Neuron (in vitro differentiated cells): Measurements from ENCODE around the gene EEFSEC.

Source experiments
- H2AFZ ChIP-seq: one replicate; pipeline ENCODE4 v1.6.1; 2013; ENCODE audit warnings: low read depth, mild to moderate bottlenecking, inconsistent platforms, low read length, moderate library complexity
- H3K27me3 ChIP-seq: one replicate; pipeline ENCODE4 v1.6.1; 2013; ENCODE audit warnings: low read length; ENCODE audit not compliant: insufficient read depth
- H3K36me3 ChIP-seq: one replicate; pipeline ENCODE4 v1.6.1; 2013; ENCODE audit warnings: low read length; ENCODE audit not compliant: insufficient read depth
- H3K4me1 ChIP-seq: one replicate; pipeline ENCODE4 v1.6.1; 2013; ENCODE audit warnings: low read length; ENCODE audit not compliant: insufficient read depth
- H3K4me3 ChIP-seq: 2 replicates; pipeline ENCODE4 v1.5.1; 2013; ENCODE audit warnings: mild to moderate bottlenecking, low read length, moderate library complexity
- H3K9me3 ChIP-seq: one replicate; pipeline ENCODE4 v1.6.1; 2013; ENCODE audit warnings: low read length

The EEFSEC gene

DNA sequence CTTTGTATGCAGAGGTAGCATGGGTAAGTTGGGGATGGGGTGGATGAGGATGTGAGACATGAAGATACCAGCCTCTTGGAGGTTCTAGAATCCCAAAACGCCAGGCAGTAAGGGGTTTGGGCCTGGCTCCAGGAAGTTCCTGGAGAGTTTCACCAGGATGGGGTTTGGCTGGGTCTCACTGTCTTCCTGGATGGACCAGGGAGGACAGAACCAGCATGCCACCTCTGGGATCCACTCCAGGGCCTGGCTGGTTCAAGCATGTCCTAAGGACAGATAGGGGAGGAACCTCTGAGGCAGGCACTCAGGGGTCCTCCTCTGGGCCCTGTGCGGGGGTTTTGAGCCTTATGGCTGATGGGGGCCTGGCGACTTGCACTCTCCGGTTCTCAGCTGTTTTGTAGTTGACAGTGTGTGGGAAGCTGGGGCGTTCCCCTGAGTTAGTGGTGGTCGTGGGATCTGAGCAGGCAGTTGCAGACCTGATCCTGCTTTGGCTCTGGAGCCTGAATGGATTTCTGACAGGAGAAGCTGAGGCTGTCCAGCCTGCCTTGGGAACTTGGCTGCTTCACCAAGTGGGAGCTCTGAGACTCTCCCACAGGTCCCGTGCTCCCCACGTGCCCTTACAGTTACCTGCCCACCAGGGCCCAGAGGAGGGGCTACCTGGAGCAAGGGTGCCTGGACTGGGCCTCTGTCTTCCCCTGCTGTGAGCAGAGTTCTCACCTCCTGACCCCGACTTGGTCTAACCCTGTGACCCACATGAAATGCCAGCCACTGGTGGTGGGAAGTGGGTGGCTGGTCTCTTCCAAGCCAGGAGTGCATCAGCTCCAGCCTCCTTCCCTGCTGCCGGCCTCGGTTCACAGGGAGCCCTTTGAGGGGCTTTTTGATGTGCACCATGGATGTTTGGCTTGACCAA lies 128.4 kb downstream of the EEFSEC start:
- no peak overlapping the region for H2AFZ ChIP-seq
- H3K4me1 ChIP-seq: peaks cover 30% of the 10 kb centered on the region
- H3K27me3 ChIP-seq: no peaks in the 10 kb centered on the region
- no peaks in the 10 kb centered on the region for H3K36me3 ChIP-seq
- H3K9me3 ChIP-seq: no peaks in the 10 kb centered on the region
- H3K4me3 ChIP-seq: no peak overlapping the region

DNA sequence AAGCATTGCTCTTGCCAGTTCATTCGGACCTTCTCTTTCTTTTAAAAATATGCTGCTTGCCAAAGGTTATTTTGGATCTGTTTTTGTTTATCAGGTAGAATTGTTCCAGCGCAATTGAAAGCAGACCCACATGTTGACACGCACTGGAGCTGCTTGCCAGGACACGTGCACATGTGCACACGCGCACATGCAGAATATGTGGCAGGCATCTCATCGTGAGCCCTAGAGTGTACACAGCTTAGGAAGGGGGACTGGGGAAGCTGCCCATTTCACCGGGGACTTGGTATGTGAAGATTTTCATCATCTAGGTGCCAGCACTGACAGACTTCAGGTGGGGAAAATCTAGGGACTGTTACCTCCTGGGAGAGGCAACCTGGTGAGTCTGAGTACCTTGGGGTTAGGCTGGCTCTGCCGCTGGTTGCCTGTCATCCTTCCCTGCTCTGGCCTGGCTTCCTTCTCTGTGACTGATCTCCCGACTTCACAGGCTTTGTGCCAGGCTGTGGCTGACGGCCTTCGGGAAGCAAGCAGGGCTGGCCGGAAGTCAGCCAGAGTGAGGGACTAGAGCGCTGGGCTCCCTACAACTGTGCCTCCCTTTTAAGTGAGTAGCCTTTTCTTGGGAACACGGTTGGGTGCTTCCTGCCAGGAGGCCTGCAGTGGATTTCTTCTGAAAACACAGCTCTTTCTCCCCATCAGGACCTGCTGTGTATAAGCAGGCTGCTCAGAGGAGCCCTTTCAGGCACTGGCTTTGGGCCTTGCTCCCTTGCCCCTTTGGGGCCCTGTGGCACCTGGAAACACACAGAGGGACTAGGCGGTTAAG lies 129.3 kb downstream of the EEFSEC start:
- no peaks in the 10 kb centered on the region for H3K36me3 ChIP-seq
- H3K27me3 ChIP-seq: no peaks in the 10 kb centered on the region
- no peak overlapping the region for H2AFZ ChIP-seq
- H3K9me3 ChIP-seq: no peaks in the 10 kb centered on the region
- peaks cover 30% of the 10 kb centered on the region for H3K4me1 ChIP-seq
- H3K4me3 ChIP-seq: no peak overlapping the region

DNA sequence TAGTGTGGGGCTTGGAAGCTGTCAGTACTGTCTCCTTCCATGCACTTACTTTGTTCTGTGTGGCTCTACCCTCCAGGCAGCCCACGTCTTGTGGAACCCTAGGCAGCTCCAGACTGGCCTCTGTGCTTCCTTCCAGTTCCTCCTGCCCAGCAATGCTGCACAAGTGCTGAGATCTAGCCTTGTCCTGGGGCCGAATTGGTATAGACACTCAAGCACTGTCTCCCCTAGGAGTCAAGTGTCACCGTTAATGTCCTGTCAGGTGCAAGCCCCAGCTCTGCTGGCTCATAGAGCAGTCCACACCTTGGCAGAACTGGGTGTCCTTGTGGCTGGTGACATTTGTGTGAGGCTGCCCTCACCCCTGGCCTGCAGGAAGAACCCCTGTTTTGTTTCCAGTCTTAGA lies 130.1 kb downstream of the EEFSEC start:
- H3K4me3 ChIP-seq: no peak overlapping the region
- peaks cover 27% of the 10 kb centered on the region for H3K4me1 ChIP-seq
- H3K36me3 ChIP-seq: no peaks in the 10 kb centered on the region
- no peaks in the 10 kb centered on the region for H3K9me3 ChIP-seq
- no peaks in the 10 kb centered on the region for H3K27me3 ChIP-seq
- H2AFZ ChIP-seq: no peak overlapping the region

DNA sequence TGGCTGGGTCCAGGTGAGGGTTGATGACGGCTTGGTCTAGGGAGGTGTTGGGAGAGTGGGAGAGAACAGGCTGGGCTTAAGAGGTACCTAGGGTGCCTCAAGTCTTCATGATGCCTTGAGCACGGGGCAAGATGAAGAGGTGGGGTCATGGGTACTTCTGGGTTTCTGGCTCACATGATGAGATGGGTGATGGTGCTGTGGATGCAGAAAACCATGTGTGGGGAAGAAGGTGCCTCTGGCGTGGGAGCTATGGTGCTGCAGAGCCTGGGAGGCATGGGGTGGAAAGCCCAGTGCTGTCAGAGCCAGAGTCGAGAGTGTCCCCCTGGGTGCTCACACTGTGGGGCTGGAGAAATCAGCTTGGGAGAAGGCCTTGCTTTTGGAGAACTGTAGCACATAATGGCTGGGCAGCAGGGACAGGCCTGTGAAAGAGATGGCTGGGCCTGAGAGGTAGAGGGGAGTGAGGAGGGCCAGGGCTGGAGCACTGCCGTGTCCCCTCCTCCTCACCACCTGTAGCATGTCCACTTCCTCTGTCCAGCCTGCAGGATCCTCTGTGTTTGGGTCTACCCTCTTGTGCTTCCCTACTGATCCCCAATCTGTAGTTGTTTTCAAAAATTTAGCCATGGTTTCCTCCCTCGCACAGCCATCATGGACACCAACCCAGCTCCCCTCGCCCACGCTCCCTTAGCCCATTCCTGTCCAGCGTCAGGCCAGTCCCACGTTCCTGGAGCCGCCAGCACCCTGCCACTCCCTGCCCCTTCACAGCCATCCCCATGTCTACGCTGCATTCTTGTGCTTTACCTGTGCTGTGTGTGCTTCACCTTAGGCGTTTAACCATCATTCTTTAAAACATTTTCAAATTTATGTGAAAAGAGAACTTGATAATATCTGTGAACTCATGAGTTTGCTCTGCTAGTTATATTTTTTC lies 132.0 kb downstream of the EEFSEC start:
- H3K4me1 ChIP-seq: peaks cover 8% of the 10 kb centered on the region
- no peak overlapping the region for H3K4me3 ChIP-seq
- no peaks in the 10 kb centered on the region for H3K36me3 ChIP-seq
- H2AFZ ChIP-seq: no peak overlapping the region
- H3K9me3 ChIP-seq: no peaks in the 10 kb centered on the region
- H3K27me3 ChIP-seq: no peaks in the 10 kb centered on the region

DNA sequence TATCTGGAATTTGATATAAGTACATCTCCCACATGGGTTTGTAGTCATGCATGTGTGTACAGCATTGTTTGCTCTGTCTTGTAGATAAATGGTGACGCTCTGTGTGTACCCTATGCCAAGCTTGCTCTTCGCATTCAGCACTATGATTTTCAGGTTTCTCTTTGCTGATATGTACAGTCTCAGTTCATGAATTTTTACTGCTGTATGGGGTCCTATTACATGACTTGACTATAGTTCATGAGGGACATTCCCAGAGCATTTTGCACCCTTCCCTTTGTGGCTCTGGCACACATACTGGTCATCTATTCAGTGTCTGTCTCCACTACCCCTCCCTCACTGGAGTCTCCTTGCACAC lies 132.7 kb downstream of the EEFSEC start:
- Histone ChIP-seq H3K27me3 (no peaks in the 10 kb centered on the region), H3K4me1 (peaks cover 2% of the 10 kb centered on the region), H3K9me3 (no peaks in the 10 kb centered on the region), H3K4me3 (no peak overlapping the region), H2AFZ (no peak overlapping the region), H3K36me3 (no peaks in the 10 kb centered on the region)

DNA sequence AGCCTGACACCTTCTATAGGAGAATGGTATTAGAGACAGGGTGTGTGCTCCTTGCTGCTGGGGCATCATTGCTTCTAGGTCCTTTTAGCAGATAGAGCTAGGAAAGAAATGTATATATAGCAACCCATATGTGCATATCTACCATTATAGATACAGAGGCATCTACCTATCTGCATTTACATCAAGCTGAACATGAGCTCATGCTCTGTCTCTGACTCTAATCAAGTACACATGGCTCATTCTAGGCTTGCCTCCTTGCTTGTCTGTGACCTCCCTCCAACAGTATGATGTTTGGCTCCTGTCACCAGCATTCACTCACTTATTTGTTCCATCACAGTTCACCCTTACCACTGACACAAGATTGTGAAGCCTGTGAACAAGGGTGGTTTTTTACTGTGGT lies 133.4 kb downstream of the EEFSEC start:
- Histone ChIP-seq H3K9me3 (no peaks in the 10 kb centered on the region), H3K27me3 (no peaks in the 10 kb centered on the region), H3K36me3 (no peaks in the 10 kb centered on the region), H3K4me1 (no peaks in the 10 kb centered on the region), H2AFZ (no peak overlapping the region), H3K4me3 (no peak overlapping the region)

DNA sequence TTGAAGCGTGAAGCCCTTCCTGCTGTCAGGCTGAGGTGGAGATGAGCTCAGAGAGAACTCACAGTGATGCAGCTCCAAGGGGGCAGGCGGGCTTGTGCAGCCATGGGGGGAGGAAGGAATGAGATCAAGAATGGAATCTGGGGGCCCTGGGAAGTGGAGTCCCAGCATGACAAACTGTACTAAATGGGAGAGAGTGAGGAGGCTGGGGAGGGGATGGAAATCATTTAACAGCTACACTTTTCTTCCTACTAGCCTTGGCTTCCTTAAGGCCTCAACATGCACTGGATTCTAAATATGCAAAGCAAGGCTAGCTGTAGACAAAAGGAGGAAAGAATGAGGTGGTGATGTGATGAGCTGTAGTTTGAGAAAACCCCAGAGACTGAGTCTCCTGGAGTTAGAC lies 133.9 kb downstream of the EEFSEC start:
- H3K9me3 ChIP-seq: no peaks in the 10 kb centered on the region
- no peak overlapping the region for H3K4me3 ChIP-seq
- no peaks in the 10 kb centered on the region for H3K27me3 ChIP-seq
- no peaks in the 10 kb centered on the region for H3K4me1 ChIP-seq
- H3K36me3 ChIP-seq: no peaks in the 10 kb centered on the region
- H2AFZ ChIP-seq: no peak overlapping the region

DNA sequence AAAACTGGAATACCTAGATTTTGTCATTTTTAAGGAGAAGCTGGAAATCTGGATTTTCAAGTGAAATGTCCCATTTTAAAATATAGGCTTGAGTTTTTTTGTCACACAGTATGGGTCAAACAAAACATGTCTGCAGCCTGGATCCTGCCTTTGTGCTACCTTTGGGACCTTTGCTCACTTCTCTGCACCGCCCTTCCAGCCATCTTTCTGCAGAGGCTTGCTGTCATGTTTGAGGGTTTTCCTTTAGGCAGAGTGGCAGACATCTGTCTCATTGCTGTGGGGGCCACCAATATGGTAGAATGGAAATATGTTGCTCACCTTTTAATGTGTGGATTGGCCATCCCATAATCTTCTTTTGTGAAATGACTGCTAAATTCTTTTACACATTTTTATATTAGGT lies 136.3 kb downstream of the EEFSEC start:
- Histone ChIP-seq H3K4me1 (no peaks in the 10 kb centered on the region), H3K27me3 (no peaks in the 10 kb centered on the region), H3K4me3 (no peak overlapping the region), H2AFZ (no peak overlapping the region), H3K36me3 (no peaks in the 10 kb centered on the region), H3K9me3 (no peaks in the 10 kb centered on the region)

DNA sequence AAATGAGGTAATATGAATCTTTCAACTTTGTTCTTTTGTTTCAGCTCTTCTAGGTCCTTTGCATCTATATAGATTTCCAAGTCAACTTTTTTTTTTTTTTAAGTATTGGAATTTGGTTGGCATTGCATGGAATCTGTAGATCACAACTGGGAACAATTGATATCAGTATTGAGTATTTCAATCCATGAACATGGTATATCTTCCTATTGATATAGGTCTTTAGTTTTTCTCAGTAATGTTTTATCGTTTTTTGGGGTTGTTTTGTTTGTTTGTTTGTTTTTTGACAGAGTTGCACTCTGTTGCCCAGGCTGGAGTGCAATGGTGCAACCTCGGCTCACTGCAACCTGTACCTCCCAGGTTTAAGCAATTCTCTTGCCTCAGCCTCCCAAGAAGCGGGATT lies 137.2 kb downstream of the EEFSEC start:
- Histone ChIP-seq H3K27me3 (no peaks in the 10 kb centered on the region), H3K36me3 (no peaks in the 10 kb centered on the region), H3K9me3 (no peaks in the 10 kb centered on the region), H2AFZ (no peak overlapping the region), H3K4me1 (no peaks in the 10 kb centered on the region), H3K4me3 (no peak overlapping the region)

DNA sequence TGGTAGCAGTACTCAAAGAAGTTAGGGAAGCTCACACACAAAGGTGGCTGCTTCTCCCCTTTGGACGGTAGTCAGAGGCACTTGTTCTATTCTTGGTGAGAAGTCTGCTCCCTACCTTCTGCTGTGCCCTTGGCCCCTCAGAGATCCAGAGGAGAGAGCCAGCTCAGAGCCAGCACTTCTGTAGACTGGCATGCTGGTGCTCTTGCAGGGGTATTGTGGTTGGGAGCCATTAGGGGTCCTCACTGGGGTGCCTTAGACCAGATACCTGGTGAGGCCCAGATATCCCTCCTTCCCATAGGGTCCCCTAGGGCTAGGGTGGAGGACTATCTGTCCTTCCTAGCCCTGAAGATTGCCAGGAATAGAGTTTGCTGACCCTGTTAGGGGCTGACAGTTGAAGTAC lies 140.6 kb downstream of the EEFSEC start:
- H3K9me3 ChIP-seq: no peaks in the 10 kb centered on the region
- H3K4me3 ChIP-seq: no peak overlapping the region
- H3K4me1 ChIP-seq: no peaks in the 10 kb centered on the region
- H3K27me3 ChIP-seq: no peaks in the 10 kb centered on the region
- H2AFZ ChIP-seq: no peak overlapping the region
- no peaks in the 10 kb centered on the region for H3K36me3 ChIP-seq

DNA sequence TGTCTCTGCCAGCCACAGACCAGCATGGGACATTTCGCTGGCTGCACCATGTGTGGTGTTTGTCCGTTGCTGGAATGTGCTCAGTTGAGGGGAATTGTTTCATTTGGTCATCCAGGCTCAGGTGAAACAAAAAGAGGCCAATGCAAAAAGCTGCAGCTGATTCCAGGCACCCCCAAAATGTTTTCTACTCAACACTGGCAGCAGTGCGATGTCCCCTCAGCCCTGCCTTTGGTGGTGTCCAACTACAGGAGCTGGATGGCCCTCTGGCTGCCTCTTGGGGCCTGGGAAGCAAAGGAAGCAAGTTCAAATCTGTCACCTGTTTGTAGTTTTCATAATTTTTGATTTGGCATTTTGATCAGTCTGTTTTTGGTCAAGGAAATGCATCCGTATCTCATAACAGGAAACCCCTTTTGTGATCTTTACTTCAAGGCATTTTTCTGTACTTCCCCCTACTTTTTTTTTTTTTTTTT lies 141.8 kb downstream of the EEFSEC start:
- Histone ChIP-seq H2AFZ (no peak overlapping the region), H3K4me1 (no peaks in the 10 kb centered on the region), H3K27me3 (no peaks in the 10 kb centered on the region), H3K9me3 (no peaks in the 10 kb centered on the region), H3K36me3 (no peaks in the 10 kb centered on the region), H3K4me3 (no peak overlapping the region)

DNA sequence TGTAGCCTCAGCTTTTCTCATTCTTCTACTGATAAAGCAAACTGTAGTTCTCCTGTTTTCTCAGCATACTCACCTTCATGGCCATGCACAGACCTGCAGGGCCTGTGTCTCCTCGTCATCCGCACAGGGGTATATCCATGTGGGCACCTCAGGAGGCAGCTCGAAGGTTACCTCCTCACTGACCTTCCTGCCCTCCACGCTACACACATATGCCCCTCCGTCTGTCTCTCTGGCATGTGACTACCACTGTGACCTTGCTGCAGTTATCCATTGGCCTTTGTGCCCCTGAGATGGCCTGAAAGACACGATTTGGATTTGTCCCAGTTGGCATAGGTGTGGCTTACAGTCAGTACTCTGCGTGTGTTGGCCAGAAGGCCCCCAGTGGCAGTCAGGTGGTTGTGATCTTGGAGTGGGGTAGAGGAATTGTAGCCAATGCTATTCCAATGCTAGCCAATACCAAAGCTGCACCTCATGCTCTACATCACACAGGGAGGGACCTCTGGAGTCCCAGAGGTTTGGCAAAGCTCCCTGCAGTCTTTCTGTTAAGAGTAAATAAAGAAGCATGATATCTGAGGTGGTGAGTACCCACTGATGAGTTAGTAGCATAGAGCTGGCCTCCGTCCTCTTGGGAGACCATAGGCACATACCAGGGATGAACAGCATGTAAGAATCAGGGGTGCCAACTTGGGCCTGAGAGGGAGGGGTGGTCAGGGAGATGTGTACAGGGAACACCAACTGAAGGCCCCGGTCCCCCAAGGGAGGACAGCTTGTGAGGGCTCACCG lies 143.4 kb downstream of the EEFSEC start:
- H3K9me3 ChIP-seq: no peaks in the 10 kb centered on the region
- no peaks in the 10 kb centered on the region for H3K36me3 ChIP-seq
- no peak overlapping the region for H2AFZ ChIP-seq
- no peaks in the 10 kb centered on the region for H3K4me1 ChIP-seq
- no peaks in the 10 kb centered on the region for H3K27me3 ChIP-seq
- H3K4me3 ChIP-seq: no peak overlapping the region
